ENCODE data around the gene PLAU.
"Not testable (repeated sequence)": the region's sequence is repeated elsewhere in the genome, so short reads cannot be mapped to it uniquely, and the experiment has no call there.

PLAU gene

GRCh38 chr10:73955719-73956118 is 44.8 kb downstream of the PLAU start:
- no peak for TF ChIP-seq CTCF (IDR thresholded peaks at IDR 0.05; ENCODE audit: insufficient read depth, low read depth, low read length, missing control alignments)
- no peak overlapping the region for H3K4me3 ChIP-seq (ENCODE audit: low read length)
- DNase-seq (ENCODE audit: low read depth): no peak

- H3K4me3 ChIP-seq (ENCODE audit: low read length): no peak overlapping the region
- TF ChIP-seq CTCF (IDR thresholded peaks at IDR 0.05; ENCODE audit: insufficient read depth, low read depth, low read length, missing control alignments): no peak
- no peak for DNase-seq (ENCODE audit: low read depth)
These were observed 45.8 kb downstream of the PLAU start for GRCh38 chr10:73956476-73957359.

GRCh38 chr10:73959484-73960243 is 48.7 kb downstream of the PLAU start:
- no peak for TF ChIP-seq CTCF (IDR thresholded peaks at IDR 0.05; ENCODE audit: insufficient read depth, low read depth, low read length, missing control alignments)
- DNase-seq (ENCODE audit: low read depth): no peak

GRCh38 chr10:73962386-73962785 is 51.5 kb downstream of the PLAU start:
- no peak overlapping the region for H3K4me3 ChIP-seq (ENCODE audit: low read length)
- no peak for DNase-seq (ENCODE audit: low read depth)

More at GRCh38 chr10:73959484-73960243, 48.7 kb downstream of the PLAU start:
- no peak overlapping the region for H3K4me3 ChIP-seq (ENCODE audit: low read length)

GRCh38 chr10:73963533-73963932 is 52.6 kb downstream of the PLAU start:
- DNase-seq (ENCODE audit: low read depth); H3K4me3 ChIP-seq (ENCODE audit: low read length): not testable (repeated sequence)

More at GRCh38 chr10:73962386-73962785, 51.5 kb downstream of the PLAU start:
- no peak for TF ChIP-seq CTCF (IDR thresholded peaks at IDR 0.05; ENCODE audit: insufficient read depth, low read depth, low read length, missing control alignments)

- DNase-seq (ENCODE audit: low read depth): no peak
- no peak for TF ChIP-seq CTCF (IDR thresholded peaks at IDR 0.05; ENCODE audit: insufficient read depth, low read depth, low read length, missing control alignments)
- no peak overlapping the region for H3K4me3 ChIP-seq (ENCODE audit: low read length)
These were observed 53.8 kb downstream of the PLAU start for GRCh38 chr10:73964743-73965142.

GRCh38 chr10:73965267-73965889 is 54.4 kb downstream of the PLAU start:
- DNase-seq (ENCODE audit: low read depth); H3K4me3 ChIP-seq (ENCODE audit: low read length): not testable (repeated sequence)

Data from epithelial cell of esophagus (primary cell).